TTC549 (cell line): ENCODE data around the gene DIP2A.

Experiments
- FAIRE-seq: peaks from 2 replicates; lab custom pipeline; 2012; peaks lifted over from hg19 to GRCh38; lab: Jason Lieb, UNC

DIP2A gene

GRCh38 chr21:46597896-46598343, 139.2 kb downstream of the DIP2A start:
- FAIRE-seq: no peak

DNA sequence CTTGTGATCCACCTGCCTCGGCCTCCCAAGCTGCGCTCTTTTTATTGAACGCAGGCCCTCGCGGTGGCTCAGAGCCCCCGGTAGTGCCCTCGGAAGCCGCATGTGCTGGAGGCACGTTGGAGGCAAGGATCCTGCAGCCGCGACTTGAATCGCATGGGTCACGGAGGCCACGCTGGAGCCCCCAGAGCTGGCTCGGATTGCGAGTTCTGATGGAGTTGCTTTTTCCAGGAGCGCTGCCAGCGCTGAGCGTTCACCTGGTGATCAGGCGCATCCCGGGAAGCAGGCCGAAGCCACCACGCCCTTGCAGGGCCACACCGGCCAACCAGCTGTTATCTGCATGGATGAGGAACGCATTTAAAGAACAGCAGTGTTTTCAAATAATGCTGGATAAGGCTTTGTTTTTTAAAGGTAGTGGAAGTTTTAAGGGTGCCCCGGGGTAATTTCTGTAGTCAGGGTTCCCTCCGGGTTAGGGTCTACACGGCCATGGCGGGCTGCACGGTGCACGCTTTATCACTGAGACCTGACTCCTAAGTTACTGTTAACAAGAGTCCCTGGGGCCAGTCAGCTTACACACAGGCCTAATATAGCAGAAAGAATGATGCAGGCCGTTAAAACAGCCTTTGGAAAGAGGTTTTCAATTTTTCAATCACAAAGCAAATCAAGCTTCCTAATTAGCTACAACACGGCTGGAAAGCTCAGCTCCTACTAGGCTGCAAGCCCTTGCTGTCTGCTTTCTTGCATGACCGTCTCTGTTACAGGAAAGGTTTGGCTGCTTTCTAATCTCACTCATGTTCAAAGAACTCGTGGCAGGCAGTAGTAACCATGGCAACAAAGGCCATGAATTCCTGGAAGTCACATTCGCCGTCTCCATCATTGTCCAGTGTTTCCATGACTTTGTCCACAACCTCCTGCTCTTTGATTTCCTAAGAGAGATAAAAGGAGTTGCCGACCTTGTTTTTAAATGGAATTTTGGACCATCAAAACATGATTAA, 140.2 kb downstream of the DIP2A start:
- FAIRE-seq: no peak

DNA sequence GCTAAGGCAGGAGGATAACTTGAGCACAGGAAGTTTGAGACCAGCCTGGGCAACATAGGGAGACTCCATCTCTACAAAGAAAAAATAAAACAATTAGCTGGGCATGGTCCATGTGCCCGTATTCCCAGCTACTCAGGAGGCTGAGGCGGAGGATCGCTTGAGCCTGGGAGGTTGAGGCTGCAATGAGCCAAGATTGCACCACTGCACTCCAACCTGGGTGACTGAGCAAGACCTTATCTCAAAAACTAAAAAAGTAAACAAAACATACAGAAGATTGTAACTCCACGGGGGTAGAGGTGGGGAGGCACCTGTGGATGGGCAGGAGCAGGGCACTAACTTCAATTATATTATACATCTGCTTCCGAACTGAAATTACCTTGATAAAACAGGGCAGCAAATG, 141.6 kb downstream of the DIP2A start:
- FAIRE-seq: no peak

DNA sequence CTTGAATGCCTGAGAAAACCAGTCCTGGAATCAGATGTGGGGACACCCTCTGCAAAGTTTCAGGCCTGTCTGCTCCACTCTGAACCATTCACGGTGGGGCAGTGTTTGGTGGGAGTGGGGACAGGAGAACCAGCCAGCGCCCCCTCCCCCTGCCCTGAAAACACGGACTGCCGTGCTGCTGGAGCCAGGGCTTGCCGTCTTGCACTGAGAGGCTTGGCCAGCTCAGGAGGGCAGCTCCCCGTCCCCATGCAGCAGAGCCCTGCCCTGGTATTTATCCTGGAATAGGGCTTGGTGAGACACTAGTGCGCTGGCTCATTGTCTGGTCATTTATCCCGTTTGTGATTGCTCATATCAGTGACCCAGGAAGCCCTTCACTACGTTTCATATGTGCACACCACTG, 142.3 kb downstream of the DIP2A start:
- FAIRE-seq: no peak

GRCh38 chr21:46603228-46603627, 144.5 kb downstream of the DIP2A start:
- FAIRE-seq: no peak

DNA sequence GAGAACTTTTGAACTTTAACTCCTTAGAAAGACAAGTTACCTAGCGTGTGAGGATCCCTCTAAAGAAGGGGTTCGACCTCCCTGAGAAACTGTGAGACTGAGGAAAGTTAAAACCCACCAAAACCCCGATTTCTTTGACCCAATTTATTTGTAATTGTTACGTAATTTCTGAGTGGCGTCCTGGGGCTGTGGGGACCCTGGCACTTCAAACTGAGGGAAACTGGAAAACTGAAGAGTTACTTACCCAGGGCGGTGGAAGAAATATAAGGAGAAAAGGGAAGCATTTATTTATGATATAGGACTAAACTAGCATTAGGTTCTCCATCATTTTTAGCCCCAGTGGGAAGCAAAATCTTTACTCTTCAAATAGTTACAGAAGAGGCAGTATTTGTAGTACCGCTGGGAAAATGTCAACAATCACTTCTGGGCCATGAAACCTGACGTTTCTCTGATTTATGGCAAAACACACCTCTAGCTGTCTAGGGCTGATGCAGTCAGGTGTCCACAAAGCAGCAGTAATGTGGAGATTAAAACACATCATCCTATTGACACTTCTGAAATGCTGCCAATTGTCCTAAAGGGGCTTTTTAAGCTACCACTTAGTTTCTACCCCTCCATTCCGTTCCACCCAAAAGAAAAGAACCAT, 145.8 kb downstream of the DIP2A start:
- FAIRE-seq: no peak

GRCh38 chr21:46604975-46605766, 146.5 kb downstream of the DIP2A start, which contains the start of gene S100B:
Gene S100B, minus strand, starts transcription at chr21:46605082. Its CDS starts 2,667 bp downstream, at chr21:46602415.
- no peak for FAIRE-seq

DNA sequence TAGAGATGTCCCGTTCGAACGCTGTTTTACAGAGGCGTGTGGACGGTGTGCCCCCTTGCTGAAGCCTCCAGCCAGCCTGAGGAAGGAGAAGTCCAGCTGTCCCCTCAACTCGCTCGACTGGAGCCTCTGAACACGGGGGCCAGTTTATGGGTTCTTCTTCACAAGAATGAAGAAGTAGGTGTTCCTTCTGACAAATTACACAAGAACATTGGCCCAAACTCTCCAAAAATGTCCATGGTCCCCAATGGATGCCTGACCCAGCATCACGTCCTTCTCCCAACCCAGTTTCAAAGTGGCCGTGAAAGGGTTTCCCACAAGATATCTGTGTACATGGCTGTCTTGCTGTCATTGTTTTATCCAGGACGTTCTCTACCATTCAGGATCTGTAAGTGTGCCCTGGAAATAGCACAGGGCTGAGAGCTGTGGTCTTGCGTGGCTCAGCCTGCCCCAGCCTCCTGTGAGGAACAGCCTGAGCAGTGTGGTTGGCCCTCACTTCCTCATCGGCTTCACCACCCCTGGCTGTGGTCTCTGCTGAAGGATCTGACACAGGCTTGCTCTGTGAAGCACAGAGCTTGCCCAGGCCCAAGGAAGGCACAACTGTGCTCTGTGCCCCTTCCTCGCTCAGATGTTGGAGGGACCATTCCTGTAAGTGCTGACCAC, 147.2 kb downstream of the DIP2A start:
- FAIRE-seq: no peak

DNA sequence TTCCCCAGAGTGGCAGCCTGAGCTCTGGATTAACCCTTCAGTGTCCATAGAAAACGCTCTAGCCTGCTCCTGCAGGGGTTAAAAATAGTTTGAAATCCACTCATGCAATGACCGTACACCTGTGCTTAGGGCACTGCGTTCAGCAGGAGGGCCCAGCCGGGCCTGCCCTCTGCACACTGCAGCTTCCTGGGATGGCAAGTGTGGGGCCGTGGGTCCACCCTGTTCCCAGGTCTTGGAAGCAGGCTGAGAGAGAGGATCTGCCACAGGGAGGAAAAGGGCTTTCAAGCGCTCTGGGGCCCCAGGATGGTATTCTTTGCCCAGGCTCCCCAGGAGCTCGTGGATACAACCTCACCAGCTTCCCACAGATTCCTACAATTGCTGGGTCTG, 147.7 kb downstream of the DIP2A start:
- no peak for FAIRE-seq

DNA sequence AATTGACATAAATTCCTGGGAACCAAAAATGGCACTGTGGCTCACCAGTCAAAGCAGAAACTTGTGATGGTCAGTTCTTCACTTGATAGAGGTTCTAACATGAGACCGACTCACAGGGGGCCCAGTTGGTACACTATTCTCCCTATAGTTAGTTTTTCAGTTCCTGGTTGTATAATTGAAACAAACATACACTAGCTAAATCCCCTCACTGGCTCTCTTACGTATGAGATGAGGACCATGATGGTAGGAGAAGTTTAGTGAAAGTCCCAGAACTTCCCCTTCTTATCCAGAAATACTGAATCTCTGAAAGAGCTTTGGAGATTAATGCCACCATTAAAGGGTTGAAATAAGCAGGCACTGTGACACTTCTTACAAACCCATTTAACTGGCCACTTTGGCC, 148.9 kb downstream of the DIP2A start:
- FAIRE-seq: no peak

DNA sequence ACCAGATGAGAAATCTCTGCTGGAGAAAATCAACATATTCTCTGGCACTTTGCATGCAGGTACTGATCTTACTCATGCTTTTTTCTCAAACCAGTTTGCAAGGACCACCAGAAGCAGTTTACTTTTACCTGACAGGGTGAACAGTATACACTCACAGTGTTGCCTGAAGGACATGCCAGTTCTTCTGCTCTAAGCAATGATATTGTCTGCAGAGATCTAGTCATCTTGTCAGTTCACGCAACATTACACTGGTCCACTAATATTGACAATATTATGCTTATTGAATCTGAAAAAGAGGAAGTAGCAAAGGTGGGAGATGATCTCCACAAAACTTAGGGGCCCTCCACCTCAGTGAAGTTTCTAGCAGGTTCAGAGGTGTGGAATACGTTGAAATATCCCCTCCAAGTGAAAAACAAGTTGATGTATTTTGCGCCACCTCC, 150.0 kb downstream of the DIP2A start:
- FAIRE-seq: no peak

DNA sequence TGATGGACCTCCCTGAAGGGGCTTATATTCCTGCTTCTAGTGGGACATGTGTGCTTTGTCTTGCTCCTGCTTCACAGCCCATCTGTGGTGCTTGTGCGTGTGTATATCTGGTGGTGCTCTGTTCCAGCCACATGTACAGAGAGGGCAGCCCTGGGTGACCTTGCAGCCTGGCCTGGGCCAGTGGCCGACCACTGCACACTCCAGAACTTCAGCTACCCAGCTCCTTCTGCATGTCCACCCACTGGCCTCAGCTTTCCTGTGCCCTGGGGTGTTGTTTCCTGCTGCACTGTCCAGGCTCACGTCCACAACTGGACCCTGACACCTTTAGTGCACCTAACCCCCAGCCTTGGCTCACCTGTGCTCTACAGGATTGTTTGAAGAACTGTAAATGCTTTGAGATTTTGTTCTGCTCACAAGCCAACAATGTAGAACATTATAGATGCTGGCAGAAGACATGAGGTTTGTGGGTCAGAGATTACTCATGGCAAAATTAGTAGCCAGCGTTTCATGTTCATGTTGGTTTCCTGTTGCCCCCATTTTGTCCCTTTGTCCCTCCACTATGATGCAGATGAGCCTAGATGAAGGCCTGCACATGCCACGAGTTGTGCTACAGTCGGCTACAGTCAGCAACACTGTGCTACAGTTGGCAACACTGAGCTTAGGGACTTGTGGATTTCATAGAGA, 151.5 kb downstream of the DIP2A start:
- no peak for FAIRE-seq

- no peak for FAIRE-seq
Observed at GRCh38 chr21:46613391-46613790, 154.7 kb downstream of the DIP2A start.

DNA sequence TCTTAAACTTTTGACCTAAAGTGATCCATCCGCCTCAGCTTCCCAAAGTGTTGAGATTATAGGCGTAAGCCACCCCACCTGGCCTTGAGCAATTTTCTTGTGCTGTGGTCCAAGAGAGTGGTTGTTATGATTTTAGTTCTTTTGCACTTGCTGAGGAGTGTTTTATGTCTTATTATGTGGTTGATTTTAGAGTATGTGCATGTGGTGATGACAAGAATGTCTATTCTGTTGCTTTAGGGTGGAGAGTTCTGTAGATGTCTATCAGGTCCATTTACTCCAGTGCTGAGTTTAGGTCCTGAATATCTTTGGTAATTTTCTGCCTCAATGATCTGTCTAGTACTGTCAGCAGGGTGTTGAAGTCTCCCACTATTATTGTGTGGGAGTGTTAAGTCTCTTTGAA, 157.4 kb downstream of the DIP2A start:
- FAIRE-seq: no peak

DNA sequence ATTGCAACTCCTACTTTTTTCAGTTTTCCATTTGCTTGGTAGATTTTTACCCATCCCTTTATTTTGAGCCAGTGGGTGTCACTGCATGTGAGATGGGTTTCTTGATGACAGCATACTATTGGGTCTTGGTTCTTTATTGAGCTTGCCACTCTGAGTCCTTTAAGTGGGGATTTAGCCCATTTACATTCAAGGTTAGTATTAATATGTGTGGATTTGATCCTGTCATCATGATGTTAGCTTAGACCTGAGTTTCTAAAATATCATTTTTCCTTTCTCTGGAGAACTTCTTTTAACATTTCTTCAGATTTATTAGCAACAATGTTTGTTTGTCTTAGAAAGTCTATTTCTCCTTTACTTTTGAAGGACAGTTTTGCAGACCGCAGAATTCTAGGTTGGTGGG, 158.0 kb downstream of the DIP2A start:
- FAIRE-seq: no peak

DNA sequence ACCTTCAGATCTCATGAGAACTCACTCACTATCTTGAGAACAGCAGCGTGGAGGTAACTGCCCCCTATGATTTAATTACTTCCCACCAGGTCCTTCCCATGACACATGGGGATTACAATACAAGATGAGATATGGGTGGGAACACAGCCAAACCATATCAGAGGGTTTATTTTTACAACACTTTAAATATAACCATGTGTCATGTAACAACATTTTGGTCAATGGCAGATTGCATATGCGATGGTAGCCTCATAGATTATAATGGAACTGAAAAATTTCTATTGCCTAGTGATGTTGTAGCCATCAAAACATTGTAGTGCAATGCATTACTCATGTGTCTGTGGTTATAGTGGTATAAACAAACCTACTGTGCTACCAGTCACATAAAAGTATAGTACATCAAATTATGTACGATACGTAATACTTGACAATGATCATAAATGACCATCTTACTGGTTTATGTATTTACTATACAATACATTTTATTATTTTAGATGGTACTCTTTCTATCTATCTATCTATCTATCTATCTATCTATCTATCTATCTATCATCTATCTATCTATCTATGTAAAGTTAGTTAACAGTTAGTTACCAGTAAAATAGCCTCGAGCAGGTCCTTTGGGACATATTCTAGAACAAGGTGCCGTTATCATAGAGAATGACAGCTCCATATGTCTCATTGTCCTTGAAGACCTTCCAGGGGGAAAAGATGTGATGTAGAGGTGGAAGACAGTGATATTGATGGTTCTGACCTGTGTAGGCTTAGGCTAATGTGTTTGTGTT, 158.8 kb downstream of the DIP2A start:
- no peak for FAIRE-seq

- FAIRE-seq: no peak
Observed at GRCh38 chr21:46618738-46619379, 160.2 kb downstream of the DIP2A start.
